Muscle layer of colon (tissue), 2 donors: Measurements from ENCODE around the gene NOSIP.
A peak's percentile ranks its signal among the peaks of the same experiment; 100 is the strongest.

Experiments used
- H3K27ac ChIP-seq: one replicate; pipeline ENCODE4 v1.7.0; 2013; ENCODE audit warnings: low read depth, mild to moderate bottlenecking, low read length, moderate library complexity
- H3K27me3 ChIP-seq, 2 donors: one replicate each; pipeline ENCODE4 v1.7.0; 2013; ENCODE audit warnings: low read length in 2 of 2, mild to moderate bottlenecking in 2 of 2; ENCODE audit not compliant: insufficient read depth in 2 of 2, control insufficient read depth in 1 of 2
- H3K36me3 ChIP-seq: one replicate; pipeline ENCODE4 v1.7.0; 2013; ENCODE audit warnings: mild to moderate bottlenecking, low read length; ENCODE audit not compliant: insufficient read depth
- H3K4me1 ChIP-seq: one replicate; pipeline ENCODE4 v1.7.0; 2013; ENCODE audit warnings: mild to moderate bottlenecking, low read length; ENCODE audit not compliant: insufficient read depth
- H3K4me3 ChIP-seq, 2 donors: one replicate each; pipeline ENCODE4 v1.7.0; 2013; ENCODE audit warnings: low read length in 2 of 2, low read depth in 1 of 2, mild to moderate bottlenecking in 1 of 2, moderate library complexity in 1 of 2
- H3K9ac ChIP-seq: one replicate; pipeline ENCODE4 v1.7.0; 2013; ENCODE audit warnings: low read length
- H3K9me3 ChIP-seq: one replicate; pipeline ENCODE4 v1.7.0; 2013; ENCODE audit warnings: mild to moderate bottlenecking, low read length
- donor health status: abdominal sarcoma.
- donor health status: Adenocarcinoma of cecum.

Gene NOSIP

DNA sequence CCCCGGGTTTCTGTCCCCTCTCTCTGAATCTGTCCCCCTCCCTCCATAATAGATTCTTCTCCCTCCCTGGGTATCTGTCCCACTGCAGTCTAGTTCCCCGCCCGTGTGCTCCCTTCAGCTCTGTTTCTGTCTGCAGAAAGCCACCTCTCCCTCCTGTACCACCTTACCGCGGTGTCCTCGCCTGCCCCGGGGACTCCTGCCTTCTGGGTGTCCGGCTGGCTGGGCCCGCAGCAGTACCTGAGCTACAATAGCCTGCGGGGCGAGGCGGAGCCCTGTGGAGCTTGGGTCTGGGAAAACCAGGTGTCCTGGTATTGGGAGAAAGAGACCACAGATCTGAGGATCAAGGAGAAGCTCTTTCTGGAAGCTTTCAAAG is 66.6 kb downstream of the NOSIP start:
- Histone ChIP-seq H3K27ac (peak overlapping the region; percentile 73), H3K4me1 (peaks cover 20% of the 10 kb centered on the region), H3K9ac (peak overlapping the region; percentile 15), H3K9me3 (no peaks in the 10 kb centered on the region), H3K36me3 (peaks cover 13% of the 10 kb centered on the region), H3K27me3 (no peaks in the 10 kb centered on the region), H3K4me3 (peak overlapping the region; percentile 77 to 89)

DNA sequence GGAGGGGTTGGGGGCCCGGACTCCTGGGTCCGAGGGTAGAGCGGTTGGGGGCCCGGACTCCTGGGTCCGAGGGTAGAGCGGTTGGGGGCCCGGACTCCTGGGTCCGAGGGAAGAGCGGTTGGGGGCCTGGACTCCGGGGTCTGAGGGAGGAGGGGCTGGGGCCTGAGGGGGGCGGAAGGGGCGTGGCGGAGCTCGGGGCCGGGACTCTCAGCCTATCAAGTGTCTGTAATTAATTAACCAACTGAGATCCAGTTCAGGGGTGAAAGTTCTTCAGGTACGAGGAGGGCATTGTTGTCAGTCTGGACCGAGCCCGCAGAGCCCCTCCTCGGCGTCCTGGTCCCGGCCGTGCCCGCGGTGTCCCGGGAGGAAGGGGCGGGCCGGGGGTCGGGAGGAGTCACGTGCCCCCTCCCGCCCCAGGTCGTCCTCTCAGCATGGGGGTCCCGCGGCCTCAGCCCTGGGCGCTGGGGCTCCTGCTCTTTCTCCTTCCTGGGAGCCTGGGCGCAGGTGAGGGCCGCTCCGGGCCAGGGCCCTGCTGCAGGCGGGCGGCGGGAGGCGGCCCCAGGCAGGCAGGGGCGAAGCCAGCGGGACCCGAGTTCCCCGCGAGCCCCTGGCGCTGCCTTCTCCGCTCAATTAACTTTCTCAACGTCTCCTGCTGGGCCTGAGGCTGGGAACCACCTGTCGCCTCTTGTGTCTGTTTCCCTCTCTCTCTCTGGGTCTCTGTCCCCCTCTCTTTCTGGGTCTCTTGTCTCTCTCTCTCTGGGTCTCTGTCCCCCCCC is 67.2 kb downstream of the NOSIP start:
- peaks cover 20% of the 10 kb centered on the region for H3K4me1 ChIP-seq
- H3K4me3 ChIP-seq, result peak overlapping the region; percentile 77 to 89
- H3K27ac ChIP-seq, result peak overlapping the region; percentile 95
- no peaks in the 10 kb centered on the region for H3K27me3 ChIP-seq
- H3K9ac ChIP-seq, result peak overlapping the region; percentile 82
- peaks cover 9% of the 10 kb centered on the region for H3K36me3 ChIP-seq
- H3K9me3 ChIP-seq, result no peaks in the 10 kb centered on the region

DNA sequence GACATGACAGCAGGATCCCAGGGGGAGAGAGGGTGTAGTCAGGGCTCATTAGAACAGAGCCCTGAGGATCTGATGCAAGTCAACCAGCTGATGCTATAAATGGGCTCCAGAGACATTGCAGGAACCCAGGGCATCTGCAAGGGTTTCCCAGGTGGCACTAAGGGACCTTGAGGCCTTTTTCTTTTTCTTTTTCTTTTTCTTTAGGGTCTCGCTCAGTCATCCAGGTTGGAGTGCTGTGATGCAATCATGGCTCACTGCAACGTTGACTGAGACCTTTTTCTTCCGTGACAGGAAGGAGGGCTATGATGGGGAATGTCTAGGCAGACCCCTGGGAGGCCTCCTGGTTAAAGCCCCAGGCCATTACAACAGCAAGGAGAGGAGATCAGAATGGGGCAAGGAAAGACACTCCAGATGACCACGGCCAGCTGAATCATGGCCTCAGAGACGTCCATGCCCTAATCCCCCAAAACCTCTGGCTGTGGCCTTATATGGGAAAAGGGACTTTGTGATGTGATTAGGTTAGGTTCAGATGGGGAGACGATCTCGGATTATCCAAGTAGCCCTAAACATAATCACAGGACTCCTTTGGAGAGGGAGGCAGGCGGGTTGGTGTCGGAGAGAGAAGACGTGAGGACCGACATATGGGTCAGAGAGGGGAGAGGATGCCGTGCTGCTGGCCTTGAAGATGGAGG is 72.4 kb downstream of the NOSIP start:
- Histone ChIP-seq H3K27ac (no peak overlapping the region), H3K9me3 (no peaks in the 10 kb centered on the region), H3K36me3 (no peaks in the 10 kb centered on the region), H3K4me3 (no peak overlapping the region), H3K27me3 (no peaks in the 10 kb centered on the region), H3K4me1 (peaks cover 12% of the 10 kb centered on the region), H3K9ac (no peak overlapping the region)

DNA sequence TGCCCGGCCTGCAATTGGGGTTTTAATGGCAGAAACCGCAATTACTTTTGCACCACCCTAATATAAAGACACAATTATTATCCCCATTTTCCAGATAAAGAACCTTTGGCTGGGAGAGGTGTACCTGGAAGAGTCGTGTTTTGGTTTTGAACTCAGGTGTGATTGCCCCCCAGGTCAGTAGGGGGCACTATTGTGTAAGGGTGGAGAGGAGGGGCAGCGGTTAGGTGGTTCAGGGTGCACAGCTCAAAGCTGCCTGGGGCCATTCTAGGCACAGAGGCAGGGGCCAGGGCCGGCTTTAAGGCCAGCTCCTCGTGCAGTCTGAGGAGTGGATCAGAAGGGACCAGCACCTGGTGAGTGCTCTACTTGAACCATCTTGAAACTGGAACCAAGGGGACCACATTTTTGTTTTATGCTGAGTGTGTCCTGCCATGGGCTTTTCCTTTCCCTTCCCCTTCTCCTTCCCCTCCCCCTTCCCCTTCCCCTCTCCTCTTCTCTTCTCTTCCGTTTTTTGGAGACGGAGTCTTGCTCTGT is 73.7 kb downstream of the NOSIP start:
- Histone ChIP-seq H3K4me1 (peaks cover 4% of the 10 kb centered on the region), H3K9me3 (no peaks in the 10 kb centered on the region), H3K27me3 (no peaks in the 10 kb centered on the region), H3K36me3 (no peaks in the 10 kb centered on the region), H3K4me3 (no peak overlapping the region), H3K9ac (no peak overlapping the region), H3K27ac (no peak overlapping the region)
